Gastrocnemius medialis (tissue), 4 donors: ENCODE measurements around the gene FNDC3B. TPM values are rescaled to one million over a fixed set of nuclear protein-coding genes. Genes with fewer than 3 reads are reported as not detected.
A peak's percentile ranks its signal among the peaks of the same experiment; 100 is the strongest.

Experiments used
- ATAC-seq, 2 donors: fragments of 150-250 bp; one replicate each; pipeline ENCODE4 v1.9.1; 2016
- DNase-seq, 2 donors: peaks; one replicate each; pipeline ENCODE4 v3.0.0-alpha.2; 2019
- H3K27ac ChIP-seq, 4 donors: fragments of 200-600 bp; sonication (generic); 1 replicate in 1 of 4; 2 replicates in 3 of 4; pipeline ENCODE4 v1.5.1; 2016 to 2018; ENCODE audit warnings: mild to moderate bottlenecking in 2 of 4, moderate library complexity in 1 of 4
- H3K27me3 ChIP-seq, 3 donors: fragments of 200-600 bp; sonication (generic) in 2 of 3; 1 replicate in 1 of 3; 2 replicates in 2 of 3; pipeline versions ENCODE4 v1.5.1 to v1.6.0; 2016 to 2019; ENCODE audit warnings: mild to moderate bottlenecking in 1 of 3, moderate library complexity in 1 of 3
- H3K36me3 ChIP-seq, 2 donors: fragments of 200-600 bp; sonication (generic) in 1 of 2; one replicate each; pipeline ENCODE4 v1.5.1; 2017 to 2018
- H3K4me1 ChIP-seq, 2 donors: fragments of 200-600 bp; sonication (generic) in 1 of 2; one replicate each; pipeline ENCODE4 v1.5.1; 2016 to 2017; ENCODE audit warnings: mild to moderate bottlenecking in 2 of 2
- H3K4me3 ChIP-seq, 4 donors: fragments of 200-600 bp; sonication (generic) in 3 of 4; 1 replicate in 1 of 4; 2 replicates in 3 of 4; pipeline ENCODE4 v1.5.1; 2016 to 2019; ENCODE audit warnings: mild to moderate bottlenecking in 2 of 4
- H3K9me3 ChIP-seq, 3 donors: fragments of 200-600 bp; sonication (generic) in 2 of 3; 1 replicate in 1 of 3; 2 replicates in 2 of 3; pipeline ENCODE4 v1.5.1; 2016 to 2019
- POLR2A ChIP-seq, 2 donors: fragments of 450-650 bp; IDR thresholded peaks; one replicate each; pipeline ENCODE4 v1.6.1; 2017; ENCODE audit warnings: antibody characterized with exemption in 2 of 2, mild to moderate bottlenecking in 2 of 2, moderate library complexity in 2 of 2
- in situ Hi-C, 4 donors: fragments of 200-750 bp; cut with MboI; loops; one replicate each; pipeline versions ENCODE4 v1.15.0 to v1.8.0; 2017; ENCODE audit warnings: low sequenced_read_pairs in 4 of 4
- intact Hi-C: fragments of 100-400 bp; cut with DNase I; formaldehyde crosslinking; loops from one replicate; pipeline ENCODE4 v1.15.1; 2023; ENCODE audit warnings: low total_unique reads
- total RNA-seq, 4 donors: library from RNA; depleted of rRNA; stranded (reverse); fragments of >200 nt; gene quantifications; one replicate each; pipeline versions ENCODE4 v1.1.0 to v1.2.3, GENCODE V29; 2016
- TF ChIP-seq, protein P1 (sequence below), 5 experiments: fragments of 450-650 bp in 3 of 5; fragments of 200-600 bp in 2 of 5; sonication (generic) in 2 of 5; IDR thresholded peaks in 4 of 5; conservative IDR thresholded peaks in 1 of 5; 1 replicate in 4 of 5; 2 replicates in 1 of 5; pipeline ENCODE4 v1.5.1; 2016 to 2019; ENCODE audit warnings: antibody characterized with exemption in 5 of 5, mild to moderate bottlenecking in 3 of 5, moderate library complexity in 3 of 5

Gene FNDC3B
- total RNA-seq, 4 donors from 2014 or later, result 42.5 to 110 (median 74.2) TPM

DNA sequence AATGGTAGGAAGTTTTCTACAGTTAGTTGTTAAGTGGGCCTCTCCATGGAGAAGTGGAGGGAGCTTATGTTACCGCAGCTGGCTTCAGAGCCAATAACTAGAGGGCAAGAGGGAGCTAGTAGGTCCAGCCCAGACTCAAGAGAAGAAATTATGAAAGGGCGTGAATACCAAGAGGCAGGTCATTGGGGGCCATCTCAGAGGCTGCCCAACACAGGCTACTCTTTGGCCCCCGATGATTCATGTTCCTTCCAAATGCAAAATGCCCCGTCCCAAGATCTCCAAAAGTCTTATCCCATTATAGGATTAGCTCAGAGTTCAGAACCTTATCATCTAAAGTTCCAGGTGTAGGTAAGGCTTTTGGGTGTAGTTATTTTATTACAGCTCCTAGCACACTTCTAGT lies 94.5 kb downstream of the FNDC3B start:
- no peaks in the 10 kb centered on the region for H3K36me3 ChIP-seq
- no peak for TF ChIP-seq POLR2A (IDR thresholded peaks at IDR 0.05)
- TF ChIP-seq, protein P1, sequence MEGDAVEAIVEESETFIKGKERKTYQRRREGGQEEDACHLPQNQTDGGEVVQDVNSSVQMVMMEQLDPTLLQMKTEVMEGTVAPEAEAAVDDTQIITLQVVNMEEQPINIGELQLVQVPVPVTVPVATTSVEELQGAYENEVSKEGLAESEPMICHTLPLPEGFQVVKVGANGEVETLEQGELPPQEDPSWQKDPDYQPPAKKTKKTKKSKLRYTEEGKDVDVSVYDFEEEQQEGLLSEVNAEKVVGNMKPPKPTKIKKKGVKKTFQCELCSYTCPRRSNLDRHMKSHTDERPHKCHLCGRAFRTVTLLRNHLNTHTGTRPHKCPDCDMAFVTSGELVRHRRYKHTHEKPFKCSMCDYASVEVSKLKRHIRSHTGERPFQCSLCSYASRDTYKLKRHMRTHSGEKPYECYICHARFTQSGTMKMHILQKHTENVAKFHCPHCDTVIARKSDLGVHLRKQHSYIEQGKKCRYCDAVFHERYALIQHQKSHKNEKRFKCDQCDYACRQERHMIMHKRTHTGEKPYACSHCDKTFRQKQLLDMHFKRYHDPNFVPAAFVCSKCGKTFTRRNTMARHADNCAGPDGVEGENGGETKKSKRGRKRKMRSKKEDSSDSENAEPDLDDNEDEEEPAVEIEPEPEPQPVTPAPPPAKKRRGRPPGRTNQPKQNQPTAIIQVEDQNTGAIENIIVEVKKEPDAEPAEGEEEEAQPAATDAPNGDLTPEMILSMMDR (IDR thresholded peaks at IDR 0.05 in 4 of 5, conservative IDR thresholded peaks at IDR 0.05 in 1 of 5), result no peak
- intact Hi-C loops (no loop called here), in situ Hi-C loops (no loop called here)
- DNase-seq (peak in 1 of 2 donors; percentile 42), ATAC-seq (no peak)
- peaks cover 89% of the 10 kb centered on the region in 2 donors for H3K4me1 ChIP-seq
- no peaks in the 10 kb centered on the region for H3K9me3 ChIP-seq
- H3K4me3 ChIP-seq, result no peak overlapping the region
- no peaks in the 10 kb centered on the region for H3K27me3 ChIP-seq
- peak overlapping the region; percentile 74 to 99 (median 85) for H3K27ac ChIP-seq

DNA sequence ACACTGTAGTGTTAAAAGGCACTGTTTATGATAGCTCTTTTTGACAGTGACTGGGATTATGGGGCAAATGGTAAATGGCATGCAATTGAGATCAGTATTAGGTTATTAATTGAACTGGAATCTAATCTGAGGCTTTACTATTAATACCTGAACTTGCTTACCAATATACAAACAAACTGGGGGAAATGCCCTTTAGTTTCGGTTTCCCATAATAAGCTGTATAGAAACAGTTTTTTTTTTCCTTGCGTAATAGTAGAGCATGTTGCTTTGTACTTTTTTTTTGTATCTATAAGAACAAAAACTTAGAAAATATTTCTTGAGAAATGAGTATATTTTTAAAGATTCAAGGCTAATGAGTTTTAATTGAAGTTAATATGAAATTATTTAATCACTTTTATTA lies 95.0 kb downstream of the FNDC3B start:
- Histone ChIP-seq H3K27ac (peak overlapping the region; percentile 74 to 99 (median 85)), H3K4me1 (peaks cover 89% of the 10 kb centered on the region in 2 donors), H3K9me3 (no peaks in the 10 kb centered on the region), H3K36me3 (no peaks in the 10 kb centered on the region), H3K27me3 (no peaks in the 10 kb centered on the region), H3K4me3 (no peak overlapping the region)
- in situ Hi-C loops, result no loop called here
- DNase-seq (no peak), ATAC-seq (no peak)
- no peak for TF ChIP-seq POLR2A (IDR thresholded peaks at IDR 0.05)
- TF ChIP-seq, protein P1 (IDR thresholded peaks at IDR 0.05 in 4 of 5, conservative IDR thresholded peaks at IDR 0.05 in 1 of 5), result no peak
- intact Hi-C loops, result no loop called here

DNA sequence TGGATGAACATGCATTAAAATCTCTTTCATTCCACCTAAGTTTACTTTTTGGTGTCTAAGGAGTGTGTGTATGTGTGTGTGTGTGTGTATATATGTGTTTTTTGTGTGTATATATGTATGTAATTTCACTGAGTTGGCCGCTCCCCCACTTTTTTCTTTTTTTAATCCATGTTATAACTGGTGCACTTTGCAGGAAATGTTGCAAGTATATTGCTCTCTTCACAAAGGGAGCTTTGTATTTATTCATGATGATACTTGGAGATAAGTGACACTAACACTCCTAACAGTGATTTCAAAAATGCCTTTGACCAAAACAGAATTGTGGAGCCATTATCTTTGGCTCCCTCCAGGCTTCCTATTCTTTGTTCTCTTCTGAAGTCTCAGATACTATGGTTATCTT lies 95.8 kb downstream of the FNDC3B start:
- in situ Hi-C loops (no loop called here), intact Hi-C loops (no loop called here)
- Histone ChIP-seq H3K27me3 (no peaks in the 10 kb centered on the region), H3K4me3 (no peak overlapping the region), H3K9me3 (no peaks in the 10 kb centered on the region), H3K27ac (peak overlapping the region; percentile 74 to 99 (median 85)), H3K36me3 (no peaks in the 10 kb centered on the region), H3K4me1 (peaks cover 92 to 93% of the 10 kb centered on the region in 2 donors)
- DNase-seq, result no peak
- ATAC-seq, result no peak
- TF ChIP-seq, protein P1 (IDR thresholded peaks at IDR 0.05 in 4 of 5, conservative IDR thresholded peaks at IDR 0.05 in 1 of 5), result no peak
- TF ChIP-seq POLR2A (IDR thresholded peaks at IDR 0.05), result no peak

DNA sequence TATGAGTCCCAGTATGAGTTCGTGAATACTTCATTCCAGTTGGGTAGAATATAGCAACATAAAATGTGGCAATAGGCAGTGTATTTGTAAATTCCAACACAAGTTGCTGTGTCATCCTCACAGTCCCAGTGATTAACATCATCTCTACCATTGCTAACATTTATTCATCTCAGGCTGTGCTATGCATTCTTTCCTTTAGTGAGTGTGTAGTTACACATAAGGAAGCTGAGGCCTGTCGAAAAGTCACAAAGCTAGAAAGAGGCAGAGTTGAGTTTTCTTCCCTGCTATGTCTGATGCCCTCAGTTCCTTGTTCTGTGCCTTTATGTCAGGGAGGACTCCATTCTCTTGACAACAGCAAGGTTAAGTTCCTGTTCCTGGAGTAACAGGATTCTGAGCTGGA lies 96.4 kb downstream of the FNDC3B start:
- DNase-seq, result no peak
- H3K27ac ChIP-seq, result peak overlapping the region; percentile 74 to 99 (median 85)
- ATAC-seq, result no peak
- TF ChIP-seq POLR2A (IDR thresholded peaks at IDR 0.05), result no peak
- TF ChIP-seq, protein P1 (IDR thresholded peaks at IDR 0.05 in 4 of 5, conservative IDR thresholded peaks at IDR 0.05 in 1 of 5), result no peak
- no peaks in the 10 kb centered on the region for H3K9me3 ChIP-seq
- in situ Hi-C loops (no loop called here), intact Hi-C loops (no loop called here)
- H3K36me3 ChIP-seq, result no peaks in the 10 kb centered on the region
- no peaks in the 10 kb centered on the region for H3K27me3 ChIP-seq
- peaks cover 92 to 94% of the 10 kb centered on the region in 2 donors for H3K4me1 ChIP-seq
- H3K4me3 ChIP-seq, result no peak overlapping the region

DNA sequence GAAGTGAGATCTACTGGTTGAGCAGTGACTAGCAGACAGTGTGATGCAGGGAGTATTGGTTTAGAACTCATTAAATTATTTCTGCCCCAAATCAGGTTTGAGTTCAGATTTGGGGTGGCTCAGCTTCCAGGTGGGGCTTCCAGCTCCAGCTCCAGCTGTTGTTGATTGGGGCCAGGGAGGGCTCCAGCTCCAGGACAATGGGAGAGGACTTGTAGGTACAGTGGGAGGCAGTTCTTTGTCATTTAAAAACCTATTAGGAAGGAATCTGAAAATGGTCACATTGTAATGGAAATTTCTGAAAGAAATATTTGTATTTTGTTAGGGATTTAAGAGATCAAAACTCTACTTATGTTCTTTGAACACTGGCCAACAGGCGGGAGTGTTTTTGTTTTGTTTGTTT lies 97.0 kb downstream of the FNDC3B start:
- in situ Hi-C loops, result no loop called here
- intact Hi-C loops, result no loop called here
- no peak for DNase-seq
- Histone ChIP-seq H3K27me3 (no peaks in the 10 kb centered on the region), H3K27ac (peak overlapping the region; percentile 74 to 99 (median 85)), H3K4me3 (no peak overlapping the region), H3K4me1 (peaks cover 94% of the 10 kb centered on the region in 2 donors), H3K36me3 (no peaks in the 10 kb centered on the region), H3K9me3 (no peaks in the 10 kb centered on the region)
- no peak for TF ChIP-seq POLR2A (IDR thresholded peaks at IDR 0.05)
- TF ChIP-seq, protein P1 (IDR thresholded peaks at IDR 0.05 in 4 of 5, conservative IDR thresholded peaks at IDR 0.05 in 1 of 5), result no peak
- no peak for ATAC-seq
